Measurements from ENCODE around the gene TMPRSS4.

TMPRSS4 gene

GRCh38 chr11:118078911-118079411 is 2.1 kb downstream of the TMPRSS4 start:
- DNase-seq (ENCODE audit: extremely low read depth in 1 of 2, low read depth in 1 of 2), result no peak

- DNase-seq (ENCODE audit: extremely low read depth in 1 of 2, low read depth in 1 of 2), result no peak
Observed at GRCh38 chr11:118079491-118079890, 2.6 kb downstream of the TMPRSS4 start.

- DNase-seq (ENCODE audit: extremely low read depth in 1 of 2, low read depth in 1 of 2), result no peak
Observed at GRCh38 chr11:118080296-118080695, 3.4 kb downstream of the TMPRSS4 start.

- no peak for DNase-seq (ENCODE audit: extremely low read depth in 1 of 2, low read depth in 1 of 2)
Observed at GRCh38 chr11:118081241-118081958, 4.5 kb downstream of the TMPRSS4 start.

- DNase-seq (ENCODE audit: extremely low read depth in 1 of 2, low read depth in 1 of 2), result no peak
Observed at GRCh38 chr11:118082880-118083552, 6.1 kb downstream of the TMPRSS4 start.

- DNase-seq (ENCODE audit: extremely low read depth in 1 of 2, low read depth in 1 of 2), result no peak
Observed at GRCh38 chr11:118084247-118084646, 7.4 kb downstream of the TMPRSS4 start.

- no peak for DNase-seq (ENCODE audit: extremely low read depth in 1 of 2, low read depth in 1 of 2)
Observed at GRCh38 chr11:118084656-118085055, 7.8 kb downstream of the TMPRSS4 start.

- DNase-seq (ENCODE audit: extremely low read depth in 1 of 2, low read depth in 1 of 2), result no peak
Observed at GRCh38 chr11:118086913-118087768, 10.3 kb downstream of the TMPRSS4 start, which contains the start of gene SMIM35. TSS of gene SMIM35 (minus strand) at chr11:118086963. CDS start at chr11:118086757, 206 bp downstream.

GRCh38 chr11:118087931-118088330 is 11.1 kb downstream of the TMPRSS4 start:
- DNase-seq (ENCODE audit: extremely low read depth in 1 of 2, low read depth in 1 of 2), result no peak

GRCh38 chr11:118088531-118088930 is 11.7 kb downstream of the TMPRSS4 start:
- DNase-seq (ENCODE audit: extremely low read depth in 1 of 2, low read depth in 1 of 2), result no peak

- DNase-seq (ENCODE audit: extremely low read depth in 1 of 2, low read depth in 1 of 2), result no peak
Observed at GRCh38 chr11:118090545-118091162, 13.8 kb downstream of the TMPRSS4 start.

GRCh38 chr11:118091690-118092089 is 14.8 kb downstream of the TMPRSS4 start:
- no peak for DNase-seq (ENCODE audit: extremely low read depth in 1 of 2, low read depth in 1 of 2)

- DNase-seq (ENCODE audit: extremely low read depth in 1 of 2, low read depth in 1 of 2), result no peak
Observed at GRCh38 chr11:118092907-118093571, 16.2 kb downstream of the TMPRSS4 start.

GRCh38 chr11:118095493-118095892 is 18.6 kb downstream of the TMPRSS4 start:
- no peak for DNase-seq (ENCODE audit: extremely low read depth in 1 of 2, low read depth in 1 of 2)

GRCh38 chr11:118095967-118096367 is 19.1 kb downstream of the TMPRSS4 start:
- DNase-seq (ENCODE audit: extremely low read depth in 1 of 2, low read depth in 1 of 2), result no peak

GRCh38 chr11:118098996-118099837 is 22.3 kb downstream of the TMPRSS4 start:
- no peak for DNase-seq (ENCODE audit: extremely low read depth in 1 of 2, low read depth in 1 of 2)

- DNase-seq (ENCODE audit: extremely low read depth in 1 of 2, low read depth in 1 of 2), result no peak
Observed at GRCh38 chr11:118099838-118100556, 23.1 kb downstream of the TMPRSS4 start.

- no peak for DNase-seq (ENCODE audit: extremely low read depth in 1 of 2, low read depth in 1 of 2)
Observed at GRCh38 chr11:118100691-118101232, 23.9 kb downstream of the TMPRSS4 start.
